Lung (tissue), 12 donors: ENCODE results near the gene AGPAT1. TPM values are rescaled to one million over a fixed set of nuclear protein-coding genes. Genes with fewer than 3 reads are reported as not detected.

Source experiments
- ATAC-seq: fragments of 200-7000 bp; cut with Tn5 transposase; one replicate; pipeline ENCODE4 v1.9.1; 2020; ENCODE audit warnings: moderate number of reproducible peaks; ENCODE audit not compliant: insufficient read depth, low FRiP score
- DNase-seq, 3 donors: peaks; one replicate each; pipeline ENCODE4 v3.0.0-alpha.2; 2013 to 2017
- H3K27ac ChIP-seq, 2 donors: one replicate each; pipeline ENCODE4 v1.5.1; 2013; ENCODE audit warnings: mild to moderate bottlenecking in 2 of 2, moderate library complexity in 2 of 2, control low read depth in 1 of 2, inconsistent platforms in 1 of 2, low read depth in 1 of 2, low read length in 1 of 2
- H3K27me3 ChIP-seq, 3 donors: one replicate each; pipeline ENCODE4 v1.5.1; 2013; ENCODE audit warnings: low read length in 2 of 3; ENCODE audit not compliant: control insufficient read depth in 3 of 3, insufficient read depth in 3 of 3
- H3K36me3 ChIP-seq, 4 donors: one replicate each; pipeline ENCODE4 v1.5.1; 2013; ENCODE audit warnings: low read length in 4 of 4, mild to moderate bottlenecking in 1 of 4, moderate library complexity in 1 of 4; ENCODE audit not compliant: control insufficient read depth in 4 of 4, insufficient read depth in 4 of 4
- H3K4me1 ChIP-seq, 5 donors: one replicate each; pipeline ENCODE4 v1.5.1; 2013; ENCODE audit warnings: low read length in 5 of 5, mild to moderate bottlenecking in 2 of 5, moderate library complexity in 1 of 5; ENCODE audit not compliant: control insufficient read depth in 5 of 5, insufficient read depth in 5 of 5
- H3K4me3 ChIP-seq: one replicate; pipeline ENCODE4 v1.5.1; 2013; ENCODE audit warnings: mild to moderate bottlenecking, control low read depth, moderate library complexity
- H3K9ac ChIP-seq, 2 donors: one replicate each; pipeline ENCODE4 v1.5.1; 2013; ENCODE audit warnings: low read length in 2 of 2, control low read depth in 1 of 2; ENCODE audit not compliant: insufficient read depth in 1 of 2
- H3K9me3 ChIP-seq, 4 donors: one replicate each; pipeline ENCODE4 v1.5.1; 2013; ENCODE audit warnings: low read length in 3 of 4, mild to moderate bottlenecking in 1 of 4, moderate library complexity in 1 of 4; ENCODE audit not compliant: control insufficient read depth in 4 of 4, insufficient read depth in 3 of 4
- CTCF ChIP-seq: IDR thresholded peaks from 2 replicates; pipeline ENCODE4 v1.5.1; 2012; ENCODE audit warnings: mild to moderate bottlenecking; ENCODE audit errors: control extremely low read depth, extremely low read depth
- WGBS, 2 donors: extraction: QIAGEN DNeasy Blood & Tissue Kit; methylation state at CpG; one replicate each; pipeline ENCODE4 v1.1.7; 2013; 5-methylcytosine and 5-hydroxymethylcytosine counted together
- polyA plus RNA-seq, 2 donors: library from polyadenylated mRNA; stranded (reverse); fragments of 200-250 nt; gene quantifications; one replicate each; pipeline ENCODE4 v1.2.1, GENCODE V29; 2013
- total RNA-seq, 2 donors: library from RNA; depleted of rRNA in 1 of 2; stranded (reverse); fragments of >200 nt in 1 of 2; gene quantifications; one replicate each; pipeline ENCODE4 v1.2.1, GENCODE V29; 2014 to 2021
- donor health status: control.
- donor health status: control.
- donor health status: Bipolar disorder and iron deficiency.
- donor health status: healthy.
- donor health status: DM: yes; HTN: yes; CAD: no.

Gene AGPAT1
- total and polyA plus RNA-seq, 4 donors: 24.7 to 52.6 (median 40.5) TPM

GRCh38 chr6:32208996-32209395 lies 33.1 kb upstream of the AGPAT1 start:
- Histone ChIP-seq H3K4me1 (no peaks in the 10 kb centered on the region), H3K27me3 (no peaks in the 10 kb centered on the region), H3K36me3 (peaks cover 0 to 2% (median 0%) of the 10 kb centered on the region in 4 donors), H3K9me3 (no peaks in the 10 kb centered on the region), H3K27ac (no peak overlapping the region), H3K4me3 (no peak overlapping the region), H3K9ac (no peak overlapping the region)
- DNase-seq: no peak
- WGBS, 2 donors: 86 to 94% methylated on average over 1 of the region's 1 CpG
- TF ChIP-seq CTCF: no peak
- ATAC-seq: no peak

GRCh38 chr6:32204268-32204715 lies 28.4 kb upstream of the AGPAT1 start:
- Histone ChIP-seq H3K9me3 (peaks cover 0 to 2% (median 0%) of the 10 kb centered on the region in 4 donors), H3K27me3 (no peaks in the 10 kb centered on the region), H3K36me3 (peaks cover 0 to 4% (median 0%) of the 10 kb centered on the region in 4 donors), H3K4me3 (no peak overlapping the region), H3K9ac (no peak overlapping the region), H3K4me1 (no peaks in the 10 kb centered on the region), H3K27ac (no peak overlapping the region)
- DNase-seq: no peak
- ATAC-seq: no peak
- no peak for TF ChIP-seq CTCF
- WGBS, 2 donors: 90% methylated on average over 3 of the region's 3 CpGs

- H3K27me3 ChIP-seq: no peaks in the 10 kb centered on the region
- ATAC-seq: no peak
- peaks cover 0 to 2% (median 0%) of the 10 kb centered on the region in 4 donors for H3K9me3 ChIP-seq
- H3K27ac ChIP-seq: no peak overlapping the region
- 82 to 90% methylated on average over 9 of the region's 9 CpGs for WGBS, 2 donors
- no peak for DNase-seq
- H3K9ac ChIP-seq: no peak overlapping the region
- H3K4me1 ChIP-seq: no peaks in the 10 kb centered on the region
- no peak for TF ChIP-seq CTCF
- H3K36me3 ChIP-seq: peaks cover 0 to 4% (median 0%) of the 10 kb centered on the region in 4 donors
- H3K4me3 ChIP-seq: no peak overlapping the region
These were observed 27.8 kb upstream of the AGPAT1 start for GRCh38 chr6:32203426-32204267.
